HFFc6 (cell line): Measurements from ENCODE around the gene ZNF493. TPM values are rescaled to one million over a fixed set of nuclear protein-coding genes. Genes with fewer than 3 reads are reported as not detected.

Source experiments
- DNase-seq: peaks from one replicate; pipeline ENCODE4 v3.0.0-alpha.2; 2018
- H3K27ac Mint-ChIP-seq: 2 replicates; pipeline ENCODE4 v1.8.0; 2020; ENCODE audit warnings: mild to moderate bottlenecking, mixed read lengths
- H3K27me3 Mint-ChIP-seq: 2 replicates; pipeline ENCODE4 v1.8.0; 2021; ENCODE audit warnings: mild to moderate bottlenecking, moderate library complexity, mixed read lengths; ENCODE audit not compliant: insufficient read depth
- H3K36me3 Mint-ChIP-seq: 2 replicates; pipeline ENCODE4 v1.8.0; 2021; ENCODE audit warnings: low read depth, mixed read lengths
- H3K4me1 Mint-ChIP-seq: 2 replicates; pipeline ENCODE4 v1.8.0; 2020; ENCODE audit warnings: low read depth, mixed read lengths
- H3K4me3 Mint-ChIP-seq: 2 replicates; pipeline ENCODE4 v1.8.0; 2020; ENCODE audit warnings: mild to moderate bottlenecking, moderate library complexity, mixed read lengths
- H3K9me3 Mint-ChIP-seq: 2 replicates; pipeline ENCODE4 v1.8.0; 2020; ENCODE audit warnings: mild to moderate bottlenecking, mixed read lengths
- CTCF ChIP-seq: fragments of 200-600 bp; sonication (generic); IDR thresholded peaks from 2 replicates; pipeline ENCODE4 v1.5.0; 2021; ENCODE audit warnings: antibody characterized with exemption, mild to moderate bottlenecking
- total RNA-seq, 6 experiments: library from RNA; stranded (reverse); fragmentation: NEBNext Ultra II Directional; extraction: Animal tissue kit (Norgen Biotek cat#: 25700); gene quantifications; 2 replicates in 1 of 6; 3 replicates in 5 of 6; pipeline ENCODE4 v1.2.3, GENCODE V29; 2021

The ZNF493 gene
- total RNA-seq, 6 experiments from 2014 or later: 4.1 to 5.1 (median 4.3) TPM

GRCh38 chr19:21423057-21424041 lies 26.4 kb downstream of the ZNF493 start:
- H3K27me3 Mint-ChIP-seq: peaks cover 1% of the 10 kb centered on the region; the same call in 1 of the 2 replicates
- peaks cover 69% of the 10 kb centered on the region for H3K36me3 Mint-ChIP-seq
- H3K27ac Mint-ChIP-seq: no peak overlapping the region
- H3K4me3 Mint-ChIP-seq: no peak overlapping the region
- H3K4me1 Mint-ChIP-seq: no peaks in the 10 kb centered on the region
- DNase-seq: no peak
- TF ChIP-seq CTCF: no peak
- H3K9me3 Mint-ChIP-seq: peaks cover 81% of the 10 kb centered on the region

- Mint-ChIP-seq H3K36me3 (peaks cover 9% of the 10 kb centered on the region; the same call in 1 of the 2 replicates), H3K4me3 (no peak overlapping the region), H3K4me1 (no peaks in the 10 kb centered on the region), H3K27me3 (no peaks in the 10 kb centered on the region), H3K27ac (no peak overlapping the region), H3K9me3 (peaks cover 26% of the 10 kb centered on the region)
- no peak for TF ChIP-seq CTCF
- DNase-seq: no peak
These were observed 33.7 kb downstream of the ZNF493 start for GRCh38 chr19:21430675-21431074.

GRCh38 chr19:21432590-21432989 lies 35.7 kb downstream of the ZNF493 start:
- TF ChIP-seq CTCF: no peak
- H3K27me3 Mint-ChIP-seq: no peaks in the 10 kb centered on the region
- H3K4me1 Mint-ChIP-seq: no peaks in the 10 kb centered on the region
- H3K27ac Mint-ChIP-seq: no peak overlapping the region
- H3K36me3 Mint-ChIP-seq: 0 out of 2 replicates have a peak, but pooled peaks cover 4% of the 10 kb centered on the region
- no peak for DNase-seq
- H3K4me3 Mint-ChIP-seq: no peak overlapping the region
- H3K9me3 Mint-ChIP-seq: peaks cover 19% of the 10 kb centered on the region

- Mint-ChIP-seq H3K4me3 (no peak overlapping the region), H3K4me1 (no peaks in the 10 kb centered on the region; the same call in 1 of the 2 replicates), H3K27ac (no peak overlapping the region), H3K27me3 (no peaks in the 10 kb centered on the region; the same call in 1 of the 2 replicates), H3K36me3 (0 out of 2 replicates have a peak, but pooled peaks cover 4% of the 10 kb centered on the region), H3K9me3 (peaks cover 18% of the 10 kb centered on the region)
- no peak for TF ChIP-seq CTCF
- no peak for DNase-seq
These were observed 37.6 kb downstream of the ZNF493 start for GRCh38 chr19:21434516-21434915.

- Mint-ChIP-seq H3K9me3 (peaks cover 13% of the 10 kb centered on the region), H3K27me3 (peaks cover 1% of the 10 kb centered on the region), H3K27ac (no peak overlapping the region), H3K36me3 (0 out of 2 replicates have a peak, but pooled peaks cover 4% of the 10 kb centered on the region), H3K4me3 (no peak overlapping the region), H3K4me1 (no peaks in the 10 kb centered on the region; the same call in 1 of the 2 replicates)
- TF ChIP-seq CTCF: no peak
- DNase-seq: no peak
These were observed 38.1 kb downstream of the ZNF493 start for GRCh38 chr19:21434967-21435544.
